ENCODE data around the gene ACR.
A peak's percentile ranks its signal among the peaks of the same experiment; 100 is the strongest.
"Not testable (repeated sequence)": the region's sequence is repeated elsewhere in the genome, so short reads cannot be mapped to it uniquely, and the experiment has no call there.

The ACR gene

DNA sequence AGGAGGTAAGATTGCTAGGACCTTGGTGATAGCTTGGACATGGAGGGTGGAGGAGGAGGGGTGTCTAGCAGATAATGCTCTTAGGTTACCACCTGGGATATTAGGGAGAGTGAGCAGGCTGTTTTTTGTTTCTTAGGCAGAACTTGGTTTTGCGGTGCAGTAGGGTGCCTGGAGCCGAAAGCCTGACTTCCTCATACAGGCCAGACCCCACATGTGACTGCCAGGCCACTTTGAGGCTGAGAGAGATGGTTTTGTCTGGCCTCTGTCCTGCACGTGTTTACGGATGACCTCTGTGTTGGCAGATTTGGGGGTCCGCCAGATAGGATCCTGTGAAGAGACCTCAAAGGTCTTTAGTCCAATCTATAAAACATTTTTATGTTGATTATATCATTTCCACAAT lies 47.3 kb downstream of the ACR start:
- peak; percentile 2 for DNase-seq

DNA sequence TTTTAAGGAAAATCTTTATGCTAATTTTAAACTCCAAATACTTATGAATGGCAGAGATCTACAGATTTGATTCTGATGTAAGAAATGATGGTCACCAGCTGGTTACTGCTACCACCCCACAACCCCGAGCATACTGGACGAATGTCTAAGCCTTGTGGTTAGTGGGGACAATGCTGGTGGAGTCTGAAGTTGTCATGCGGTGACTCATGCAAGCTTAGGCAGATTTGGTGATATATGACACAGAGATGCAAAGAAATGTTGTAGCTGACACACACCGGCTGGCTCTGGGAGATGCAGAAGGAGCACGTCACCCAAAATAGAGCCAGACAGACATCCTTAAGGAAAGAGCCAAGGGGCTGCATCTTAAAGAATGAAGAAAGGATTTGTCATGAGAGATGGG lies 48.9 kb downstream of the ACR start:
- DNase-seq = not testable (repeated sequence)

Data from hematopoietic multipotent progenitor cell treated with erythropoietin and hydrocortisone succinate and interleukin-3 and kit ligand, for 6 days (in vitro differentiated cells).